ENCODE results near the gene SERPINB1. TPM values are rescaled to one million over a fixed set of nuclear protein-coding genes. Genes with fewer than 3 reads are reported as not detected.

The SERPINB1 gene
- total and polyA plus RNA-seq, 9 of the 15 experiments (the other 6 are each of a cell fraction or from before 2014, with no cell fraction given): 33.9 to 108 (median 63.8) TPM

- TF ChIP-seq PBX2 (CRISPR knock-in tag; IDR thresholded peaks at IDR 0.05; ENCODE audit: low read depth) (no peak), PBX2 (tag; conservative IDR thresholded peaks at IDR 0.05; ENCODE audit: low read depth) (0 out of 2 replicates have a peak, but pooled peaks have one; percentile 10), CREB1 (IDR thresholded peaks at IDR 0.05) (no peak), CREB1 (CRISPR knock-in tag; IDR thresholded peaks at IDR 0.05) (no peak), DEAF1 (CRISPR knock-in tag; IDR thresholded peaks at IDR 0.05) (no peak), ZNF431 (CRISPR knock-in tag; IDR thresholded peaks at IDR 0.05) (no peak), FOXA3 (CRISPR knock-in tag; conservative IDR thresholded peaks at IDR 0.05 in 1 of 2, IDR thresholded peaks at IDR 0.05 in 1 of 2) (no peak), SMARCC2 (IDR thresholded peaks at IDR 0.05; ENCODE audit: low read depth) (no peak), XRCC3 (IDR thresholded peaks at IDR 0.05) (peak; percentile 66; the same call in 1 of the 2 replicates), ZNF583 (CRISPR knock-in tag; IDR thresholded peaks at IDR 0.05) (no peak)
Observed at GRCh38 chr6:2816158-2816557, 25.5 kb downstream of the SERPINB1 start (continued).
